Heart left ventricle (tissue), 16 donors: Measurements from ENCODE around the gene LCK. TPM values are rescaled to one million over a fixed set of nuclear protein-coding genes. Genes with fewer than 3 reads are reported as not detected.

Source experiments
- ATAC-seq, 4 donors: fragments of 200-7000 bp; cut with Tn5 transposase; one replicate each; pipeline ENCODE4 v1.9.1; 2020 to 2022; ENCODE audit warnings: moderate library complexity in 4 of 4, mild to moderate bottlenecking in 3 of 4, moderate number of reproducible peaks in 1 of 4
- DNase-seq, 5 donors: peaks; one replicate each; pipeline ENCODE4 v3.0.0-alpha.2; 2020
- H3K27ac ChIP-seq, 12 donors: fragments of 200-600 bp; sonication (generic) in 4 of 12; one replicate each; pipeline versions ENCODE4 v1.5.0 to v1.8.0; 2016 to 2022; ENCODE audit warnings: mild to moderate bottlenecking in 2 of 12
- H3K27me3 ChIP-seq, 9 donors: fragments of 200-600 bp; sonication (generic) in 2 of 9; one replicate each; pipeline versions ENCODE4 v1.5.1 to v1.8.0; 2016 to 2022; ENCODE audit warnings: mild to moderate bottlenecking in 3 of 9
- H3K36me3 ChIP-seq, 9 donors: fragments of 200-600 bp; sonication (generic) in 2 of 9; one replicate each; pipeline versions ENCODE4 v1.5.0 to v1.8.0; 2018 to 2022; ENCODE audit warnings: mild to moderate bottlenecking in 2 of 9
- H3K4me1 ChIP-seq, 12 donors: fragments of 200-600 bp; sonication (generic) in 4 of 12; one replicate each; pipeline versions ENCODE4 v1.5.0 to v1.8.0; 2016 to 2022; ENCODE audit warnings: mild to moderate bottlenecking in 3 of 12
- H3K4me3 ChIP-seq, 12 donors: fragments of 200-600 bp; sonication (generic) in 4 of 12; one replicate each; pipeline versions ENCODE4 v1.5.0 to v1.8.0; 2017 to 2022; ENCODE audit warnings: mild to moderate bottlenecking in 9 of 12, moderate library complexity in 4 of 12
- H3K9me3 ChIP-seq, 12 donors: fragments of 200-600 bp; sonication (generic) in 4 of 12; one replicate each; pipeline versions ENCODE4 v1.5.0 to v1.8.0; 2016 to 2022; ENCODE audit warnings: mild to moderate bottlenecking in 1 of 12
- POLR2A ChIP-seq, 2 donors: fragments of 450-650 bp; IDR thresholded peaks; one replicate each; pipeline ENCODE4 v1.6.1; 2017; ENCODE audit warnings: antibody characterized with exemption in 2 of 2, mild to moderate bottlenecking in 2 of 2, moderate library complexity in 2 of 2
- WGBS, 4 donors: extraction: QIAGEN DNeasy Blood & Tissue Kit in 2 of 4; methylation state at CpG; one replicate each; pipeline versions ENCODE4 v1.1.5 to v1.1.7; 2013 to 2018; 5-methylcytosine and 5-hydroxymethylcytosine counted together
- intact Hi-C, 10 donors: fragments of 100-400 bp; cut with DNase I; formaldehyde crosslinking; loops; one replicate each; pipeline versions ENCODE4 v1.11.1 to v1.14.2; 2022
- polyA plus RNA-seq, 2 donors: library from polyadenylated mRNA; stranded (reverse); fragments of 200-250 nt; gene quantifications; one replicate each; pipeline ENCODE4 v1.2.3, GENCODE V29; 2013
- total RNA-seq, 9 donors: library from RNA; depleted of rRNA in 2 of 9; stranded (reverse); fragments of >200 nt in 2 of 9; fragmentation: NEBNext Ultra II Directional in 3 of 9; extraction: Animal tissue kit (Norgen Biotek cat#: 25700) in 3 of 9; gene quantifications; one replicate each; pipeline versions ENCODE4 v1.1.0 to v1.2.4, GENCODE V29; 2016 to 2023
- TF ChIP-seq, protein P1 (sequence below), 12 donors: fragments of 200-600 bp; sonication (generic) in 4 of 12; IDR thresholded peaks; one replicate each; pipeline versions ENCODE4 v1.5.0 to v1.8.0; 2018 to 2022; ENCODE audit warnings: antibody characterized with exemption in 12 of 12, mild to moderate bottlenecking in 5 of 12
- donor health status: ischemic (EF 13 %, LVEDD 7.1; RV severe dilation, severe dysfunction).
- donor health status: healthy with polysubstance abuse.
- donor health status: DM: no; HTN: yes; CAD: no.
- donor health status: DM: no; HTN: no; CAD: no.
- donor health status: ischemic (EF 25% LVEDD 6.9; RV normal size, moderate dysfunction).
- donor health status: ischemic (EF 25% LVEDD 5.7; RV mildly dilated, moderate dysfunction).
- donor health status: healthy.
- donor health status: DM: yes; HTN: yes; CAD: no.
- donor health status: ischemic (EF 35%, LVEDD 5.7; RV mildly dilated, moderate dysfunction).
- donor health status: nonischemic (EF 11% LVEDD 7.7; RV severe dilation, severe dysfunction).
- donor health status: DM: yes; HTN: yes; CAD: no.
- donor health status: PGD.
- donor health status: ischemic (EF 29% LVEDD 5.4; RV normal size, mild dysfunction).
- donor health status: nonischemic (EF 23%, LVEDD 6.1; RV moderate dilation, normal function).

Gene LCK
- total and polyA plus RNA-seq, 11 donors = 0.34 to 7.6 (median 0.49) TPM; not detected in 3

DNA sequence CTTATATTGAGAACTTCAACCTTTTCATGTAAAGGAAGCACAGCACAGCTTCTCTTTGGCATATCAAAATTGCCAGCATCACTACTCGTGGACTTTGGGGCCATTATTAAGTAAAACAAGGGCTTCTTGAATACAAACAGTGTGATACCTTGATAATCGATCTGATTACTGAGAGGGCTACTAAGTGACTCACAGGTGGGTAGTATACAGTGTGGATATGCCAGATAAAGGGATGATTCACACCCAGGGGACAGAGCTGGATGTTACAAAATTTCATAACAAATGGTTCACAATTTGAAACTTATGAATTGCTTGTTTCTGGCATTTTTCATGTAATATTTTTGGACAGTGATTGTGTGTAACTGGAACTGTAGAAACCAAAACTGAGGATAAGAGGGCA lies 56.3 kb downstream of the LCK start:
- TF ChIP-seq, protein P1, sequence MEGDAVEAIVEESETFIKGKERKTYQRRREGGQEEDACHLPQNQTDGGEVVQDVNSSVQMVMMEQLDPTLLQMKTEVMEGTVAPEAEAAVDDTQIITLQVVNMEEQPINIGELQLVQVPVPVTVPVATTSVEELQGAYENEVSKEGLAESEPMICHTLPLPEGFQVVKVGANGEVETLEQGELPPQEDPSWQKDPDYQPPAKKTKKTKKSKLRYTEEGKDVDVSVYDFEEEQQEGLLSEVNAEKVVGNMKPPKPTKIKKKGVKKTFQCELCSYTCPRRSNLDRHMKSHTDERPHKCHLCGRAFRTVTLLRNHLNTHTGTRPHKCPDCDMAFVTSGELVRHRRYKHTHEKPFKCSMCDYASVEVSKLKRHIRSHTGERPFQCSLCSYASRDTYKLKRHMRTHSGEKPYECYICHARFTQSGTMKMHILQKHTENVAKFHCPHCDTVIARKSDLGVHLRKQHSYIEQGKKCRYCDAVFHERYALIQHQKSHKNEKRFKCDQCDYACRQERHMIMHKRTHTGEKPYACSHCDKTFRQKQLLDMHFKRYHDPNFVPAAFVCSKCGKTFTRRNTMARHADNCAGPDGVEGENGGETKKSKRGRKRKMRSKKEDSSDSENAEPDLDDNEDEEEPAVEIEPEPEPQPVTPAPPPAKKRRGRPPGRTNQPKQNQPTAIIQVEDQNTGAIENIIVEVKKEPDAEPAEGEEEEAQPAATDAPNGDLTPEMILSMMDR (IDR thresholded peaks at IDR 0.05) = no peak
- no peak for TF ChIP-seq POLR2A (IDR thresholded peaks at IDR 0.05)
- Histone ChIP-seq H3K27ac (no peak overlapping the region), H3K4me1 (peaks cover 0 to 7% (median 0%) of the 10 kb centered on the region in 12 donors), H3K9me3 (peaks cover 0 to 8% (median 0%) of the 10 kb centered on the region in 12 donors), H3K27me3 (no peaks in the 10 kb centered on the region), H3K4me3 (no peak overlapping the region), H3K36me3 (peaks cover 0 to 47% (median 35%) of the 10 kb centered on the region in 9 donors)
- 74 to 82% (median 80%) methylated on average over 2 of the region's 2 CpGs for WGBS, 4 donors
- ATAC-seq (no peak), DNase-seq (no peak)
- intact Hi-C loops = loop anchor here in 1 of 10 donors (5.0 kb wide), 1 partner anchor 90 kb away; no protein-coding TSS in a partner anchor

DNA sequence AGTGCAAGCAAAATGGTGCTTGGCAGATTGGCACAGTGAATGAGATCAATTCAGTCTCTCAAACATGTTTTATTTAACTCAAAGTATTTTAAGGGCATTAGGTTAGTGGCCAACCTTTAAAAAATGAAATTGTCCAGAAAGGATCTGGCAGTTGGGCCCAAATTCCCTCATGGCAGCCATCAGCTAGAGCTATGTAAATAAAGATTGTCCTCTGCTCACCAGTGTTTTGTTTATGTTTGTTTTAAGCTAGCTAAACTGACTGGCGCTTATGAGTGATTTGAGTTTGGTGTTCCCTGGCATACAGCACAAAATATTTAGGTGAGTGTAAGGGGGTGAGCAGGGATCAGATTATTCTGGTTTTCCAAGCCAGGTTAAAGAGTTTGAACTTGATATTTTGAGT lies 58.9 kb downstream of the LCK start:
- Histone ChIP-seq H3K4me3 (no peak overlapping the region), H3K4me1 (peaks cover 0 to 7% (median 0%) of the 10 kb centered on the region in 12 donors), H3K9me3 (peaks cover 0 to 7% (median 0%) of the 10 kb centered on the region in 12 donors), H3K27ac (no peak overlapping the region), H3K36me3 (peaks cover 0 to 21% (median 9%) of the 10 kb centered on the region in 9 donors), H3K27me3 (no peaks in the 10 kb centered on the region)
- no peak for TF ChIP-seq POLR2A (IDR thresholded peaks at IDR 0.05)
- TF ChIP-seq, protein P1 (IDR thresholded peaks at IDR 0.05) = no peak
- DNase-seq (no peak), ATAC-seq (no peak)
- 81 to 95% (median 92%) methylated on average over 1 of the region's 1 CpG for WGBS, 4 donors
- intact Hi-C loops = loop anchor here in 3 of 10 donors (5.0 to 10.0 kb wide), 3 partner anchors 65 to 95 kb away; partner anchors contain the start of gene FAM167B (in 1 of the 3)

DNA sequence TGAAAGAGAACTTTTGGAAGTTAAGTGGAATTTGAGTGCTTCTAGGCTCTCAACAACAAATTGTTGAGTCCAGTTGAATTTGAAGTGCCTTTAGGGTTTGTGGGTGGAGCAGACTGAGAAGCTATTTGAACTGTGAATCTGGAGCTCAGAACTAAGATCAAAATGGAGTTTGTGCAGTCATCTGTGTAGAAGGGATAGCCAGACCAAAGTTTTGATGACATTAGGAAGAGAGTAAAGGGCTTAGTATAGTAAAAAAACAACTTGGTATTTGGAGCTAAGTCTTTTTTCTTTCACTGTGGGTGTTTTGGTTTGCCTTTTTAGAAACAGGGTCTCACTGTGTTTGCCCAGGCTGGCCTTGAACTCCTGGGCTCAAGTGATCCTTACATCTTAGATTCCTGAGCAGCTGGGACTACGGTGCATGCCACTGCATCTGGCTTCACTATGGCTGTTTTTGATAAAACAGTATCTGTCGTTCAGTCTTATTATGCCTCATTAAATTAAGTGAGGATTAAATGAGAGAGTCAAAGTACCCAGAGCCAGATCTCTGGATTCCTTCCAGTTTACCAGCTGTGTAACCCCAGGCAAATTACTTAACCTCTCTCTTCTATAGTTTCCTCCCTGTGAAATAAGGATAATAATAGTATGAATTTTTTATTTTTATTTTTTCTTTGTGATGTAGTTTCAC lies 60.8 kb downstream of the LCK start:
- Histone ChIP-seq H3K4me1 (peaks cover 0 to 15% (median 4%) of the 10 kb centered on the region in 12 donors), H3K36me3 (peaks cover 0 to 11% (median 4%) of the 10 kb centered on the region in 9 donors), H3K27ac (no peak overlapping the region), H3K4me3 (no peak overlapping the region), H3K27me3 (no peaks in the 10 kb centered on the region), H3K9me3 (no peaks in the 10 kb centered on the region)
- WGBS, 4 donors = 56 to 70% (median 57%) methylated on average over 2 of the region's 2 CpGs
- DNase-seq (no peak), ATAC-seq (no peak)
- intact Hi-C loops = loop anchor here in 2 of 10 donors (10.0 kb wide), 2 partner anchors 67 to 97 kb away; partner anchors contain the start of gene FAM167B (in 1 of the 2)
- TF ChIP-seq, protein P1 (IDR thresholded peaks at IDR 0.05) = no peak
- no peak for TF ChIP-seq POLR2A (IDR thresholded peaks at IDR 0.05)

DNA sequence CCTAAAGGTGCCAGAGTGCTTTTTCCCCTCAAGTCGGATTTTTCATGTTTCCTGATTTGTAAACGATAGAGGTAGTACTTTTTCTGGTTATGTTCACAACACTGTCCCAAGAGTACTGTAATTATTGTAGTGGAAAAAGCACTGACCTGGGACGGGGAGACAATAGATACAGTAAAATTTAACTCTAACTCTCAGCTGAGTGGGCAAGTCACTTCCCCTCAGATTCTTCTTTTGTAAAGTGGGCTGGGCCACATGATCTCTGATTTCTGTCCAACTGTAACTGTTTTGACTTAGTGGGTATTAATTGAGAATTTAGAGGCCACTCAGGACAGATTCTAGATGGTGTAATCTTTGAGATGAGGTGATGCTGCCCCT lies 65.8 kb downstream of the LCK start:
- TF ChIP-seq POLR2A (IDR thresholded peaks at IDR 0.05) = no peak
- TF ChIP-seq, protein P1 (IDR thresholded peaks at IDR 0.05) = no peak
- H3K36me3 ChIP-seq = peaks cover 0 to 40% (median 29%) of the 10 kb centered on the region in 9 donors
- H3K9me3 ChIP-seq = no peaks in the 10 kb centered on the region
- no peak overlapping the region for H3K27ac ChIP-seq
- WGBS, 4 donors = 67 to 71% (median 68%) methylated on average over 3 of the region's 3 CpGs
- H3K4me3 ChIP-seq = no peak overlapping the region
- DNase-seq = no peak
- intact Hi-C loops = loop anchor here in 8 of 10 donors (2.0 to 10.0 kb wide), 6 partner anchors 72 to 102 kb away; partner anchors contain the start of genes EIF3I (in 1 of the 8), FAM167B (in 1 of the 8) and TMEM234 (in 1 of the 8)
- no peak for ATAC-seq
- no peaks in the 10 kb centered on the region for H3K27me3 ChIP-seq
- peaks cover 0 to 14% (median 6%) of the 10 kb centered on the region in 12 donors for H3K4me1 ChIP-seq
